HG03571 (cell line): Measurements from ENCODE around the gene ELAC1.
A peak's percentile ranks its signal among the peaks of the same experiment; 100 is the strongest.

Experiments
- ATAC-seq: cut with Tn5 transposase; IDR thresholded peaks from one replicate; pipeline ENCODE4 v1.9.1; 2021; ENCODE audit not compliant: unreplicated experiment

Gene ELAC1

DNA sequence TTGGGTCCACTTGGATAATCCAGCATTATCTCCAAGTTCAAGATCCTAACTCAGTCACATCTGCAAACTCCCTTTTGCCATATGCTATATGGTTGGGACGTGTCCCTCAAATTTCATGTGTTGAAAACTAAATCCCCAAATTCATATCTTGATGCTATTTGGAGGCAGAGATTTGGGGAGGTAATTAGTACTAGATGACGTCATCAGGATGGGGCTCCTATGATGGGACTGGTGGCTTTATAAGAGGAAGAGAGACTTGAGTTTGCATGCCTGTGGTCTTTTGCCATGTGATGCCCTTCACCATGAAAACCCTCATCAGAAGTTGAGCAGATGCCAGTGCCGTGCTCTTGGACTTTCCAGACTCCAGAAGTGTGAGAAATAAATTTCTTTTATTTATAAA lies 45.4 kb downstream of the ELAC1 start:
- no peak for ATAC-seq

GRCh38 chr18:51017140-51017879 lies 49.5 kb downstream of the ELAC1 start:
- no peak for ATAC-seq

DNA sequence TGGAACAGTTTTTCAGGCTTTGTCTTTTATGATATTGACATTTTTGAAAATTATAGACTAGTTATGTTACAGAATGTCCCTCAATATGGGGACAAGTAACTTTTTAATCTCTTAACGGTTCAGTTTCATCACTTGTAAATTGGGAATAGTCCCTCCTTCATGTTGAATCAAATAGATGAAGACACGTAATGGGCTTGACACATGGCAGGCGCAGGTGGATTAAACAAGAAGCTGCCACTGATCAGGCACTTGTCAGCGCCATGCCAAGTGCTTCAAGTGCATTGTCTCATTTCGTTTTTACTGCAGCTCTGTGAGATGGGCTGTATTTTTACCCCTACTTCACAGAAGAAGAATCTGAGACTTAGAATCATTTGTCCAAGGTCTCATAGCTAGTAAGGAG lies 52.7 kb downstream of the ELAC1 start:
- no peak for ATAC-seq

DNA sequence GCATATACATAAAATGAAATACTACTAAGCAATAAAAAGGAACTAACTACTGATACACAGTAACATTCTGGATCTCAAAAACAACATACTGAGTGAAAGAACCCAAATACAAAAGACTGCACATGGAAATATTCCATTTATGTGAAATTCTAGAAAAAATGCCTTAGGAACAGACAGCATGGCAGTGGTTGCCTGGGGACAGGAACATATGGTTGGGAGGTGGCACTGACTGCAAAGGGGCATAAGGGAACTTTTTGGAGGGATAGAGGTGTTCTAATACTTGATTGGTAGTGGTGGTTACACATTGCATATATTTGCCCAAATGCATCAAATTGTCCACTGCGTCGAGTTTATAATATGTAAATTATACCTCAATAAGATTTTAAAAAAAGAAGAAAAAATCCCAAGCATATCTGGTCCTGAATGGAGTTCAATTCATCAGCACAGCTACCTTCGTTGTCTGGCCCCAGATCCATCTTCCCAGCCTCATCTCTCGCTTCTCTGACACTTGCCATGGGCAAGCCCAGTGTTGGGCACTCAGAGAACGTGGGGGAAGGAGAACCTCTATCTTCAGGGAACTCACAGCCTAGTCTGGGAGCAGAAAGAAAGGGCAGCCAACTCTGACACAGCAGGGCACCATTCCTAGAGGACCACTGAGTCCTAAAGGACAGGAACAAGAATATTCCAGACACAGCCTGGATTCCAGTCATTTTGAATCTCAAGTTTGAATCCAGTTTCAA lies 53.6 kb downstream of the ELAC1 start:
- ATAC-seq: no peak

DNA sequence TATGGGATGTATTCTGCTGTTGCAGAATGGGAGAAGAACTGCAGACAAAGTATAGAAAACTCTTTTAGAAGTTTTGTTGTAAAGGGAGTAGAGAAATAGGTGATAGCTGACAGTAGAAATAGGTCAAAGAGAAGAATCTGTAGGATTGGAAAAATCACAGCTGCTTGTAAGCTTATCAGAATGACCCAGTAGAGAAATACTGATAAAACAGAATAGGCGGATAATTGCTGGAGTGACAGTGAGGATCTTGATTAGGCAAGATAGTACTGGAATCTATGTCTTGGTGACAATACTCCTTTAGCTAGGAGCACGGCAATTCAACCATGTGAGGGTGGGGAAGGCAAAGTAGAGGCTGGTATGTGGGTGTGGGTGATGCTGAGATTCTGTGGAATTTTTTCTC lies 57.7 kb downstream of the ELAC1 start:
- ATAC-seq: no peak

GRCh38 chr18:51028201-51028805 lies 60.5 kb downstream of the ELAC1 start:
- ATAC-seq: no peak

DNA sequence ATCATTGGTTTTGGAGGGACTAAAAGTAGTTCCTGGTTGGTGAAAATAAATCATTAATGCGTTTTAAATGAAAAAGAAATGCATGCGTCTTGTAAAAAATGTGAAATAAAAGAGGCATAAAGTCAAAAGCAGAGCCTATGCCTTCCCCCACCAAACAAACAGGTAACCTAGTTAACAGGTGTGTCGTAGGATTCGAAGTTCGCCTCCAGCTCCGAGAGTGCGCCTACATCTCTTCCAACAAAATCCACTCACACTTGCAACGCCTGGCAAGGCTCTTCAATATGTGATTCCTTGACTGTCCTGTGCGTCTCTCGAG lies 61.5 kb downstream of the ELAC1 start:
- no peak for ATAC-seq

DNA sequence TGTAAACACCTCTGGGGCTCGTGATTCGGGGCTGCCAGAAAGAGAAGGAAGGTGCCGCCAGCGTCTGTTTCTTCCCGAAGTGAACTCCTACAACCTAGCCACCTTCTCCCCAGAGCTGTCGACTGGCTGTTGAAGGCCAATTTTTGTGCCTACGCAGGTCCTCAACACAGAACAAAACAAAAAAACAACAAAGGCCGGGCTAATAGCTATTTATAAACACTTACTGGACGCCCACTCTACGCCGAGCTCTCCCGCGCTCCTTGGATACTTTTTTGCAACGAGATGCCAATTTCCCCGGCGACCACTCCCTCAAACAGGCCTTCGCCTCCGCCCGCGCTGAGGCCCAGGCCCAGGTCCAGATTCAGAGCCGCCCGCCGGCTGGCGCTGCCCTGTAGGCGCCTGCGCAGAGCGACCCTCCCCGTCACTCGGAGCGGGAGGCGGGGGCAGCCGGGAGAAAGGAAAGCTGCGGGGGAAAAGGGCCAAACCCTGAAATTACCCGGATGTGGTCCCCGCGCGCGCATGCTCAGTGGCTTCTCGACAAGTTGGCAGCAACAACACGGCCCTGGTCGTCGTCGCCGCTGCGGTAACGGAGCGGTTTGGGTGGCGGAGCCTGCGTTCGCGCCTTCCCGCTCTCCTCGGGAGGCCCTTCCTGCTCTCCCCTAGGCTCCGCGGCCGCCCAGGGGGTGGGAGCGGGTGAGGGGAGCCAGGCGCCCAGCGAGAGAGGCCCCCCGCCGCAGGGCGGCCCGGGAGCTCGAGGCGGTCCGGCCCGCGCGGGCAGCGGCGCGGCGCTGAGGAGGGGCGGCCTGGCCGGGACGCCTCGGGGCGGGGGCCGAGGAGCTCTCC lies 62.1 kb downstream of the ELAC1 start, which contains the start of gene SMAD4:
Gene SMAD4, plus strand, starts transcription at position 520 of the 843 bp plus-strand sequence. CDS start 16,834 bp downstream, outside the sequence.
- ATAC-seq: peak; percentile 61

DNA sequence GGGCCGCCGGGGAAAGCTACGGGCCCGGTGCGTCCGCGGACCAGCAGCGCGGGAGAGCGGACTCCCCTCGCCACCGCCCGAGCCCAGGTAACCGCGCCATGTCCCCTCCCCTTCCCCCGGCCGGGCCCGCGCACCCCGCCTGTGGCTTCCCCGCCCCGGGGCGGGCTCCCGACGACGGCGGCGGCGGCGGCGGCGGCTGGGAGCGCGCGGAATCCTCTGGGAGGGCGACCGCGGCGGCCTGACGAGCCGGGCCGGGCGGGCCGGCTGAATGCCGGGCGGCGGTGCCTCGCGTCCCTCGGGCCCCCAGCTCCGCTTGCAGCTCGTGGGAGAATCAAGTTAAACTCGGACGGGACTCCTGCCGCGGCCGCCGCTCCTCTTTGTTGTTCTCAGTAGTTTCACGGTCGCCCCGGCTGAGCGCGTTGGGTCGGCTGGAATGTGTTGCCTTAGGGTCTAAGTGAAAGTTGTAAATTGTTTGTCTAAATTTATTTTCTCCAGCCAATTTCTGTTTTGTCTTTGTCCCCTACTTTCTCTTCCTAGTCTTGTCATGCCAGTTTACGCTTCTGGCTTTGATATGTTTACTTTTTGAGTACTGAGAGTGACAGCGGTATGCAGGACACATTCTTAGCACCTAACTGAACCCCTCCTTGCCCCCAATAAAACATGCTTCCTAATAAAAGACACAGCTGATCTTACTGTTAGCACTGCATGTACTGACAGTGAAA lies 62.9 kb downstream of the ELAC1 start:
- peak; percentile 56 for ATAC-seq

GRCh38 chr18:51032193-51032592 lies 64.4 kb downstream of the ELAC1 start:
- no peak for ATAC-seq

DNA sequence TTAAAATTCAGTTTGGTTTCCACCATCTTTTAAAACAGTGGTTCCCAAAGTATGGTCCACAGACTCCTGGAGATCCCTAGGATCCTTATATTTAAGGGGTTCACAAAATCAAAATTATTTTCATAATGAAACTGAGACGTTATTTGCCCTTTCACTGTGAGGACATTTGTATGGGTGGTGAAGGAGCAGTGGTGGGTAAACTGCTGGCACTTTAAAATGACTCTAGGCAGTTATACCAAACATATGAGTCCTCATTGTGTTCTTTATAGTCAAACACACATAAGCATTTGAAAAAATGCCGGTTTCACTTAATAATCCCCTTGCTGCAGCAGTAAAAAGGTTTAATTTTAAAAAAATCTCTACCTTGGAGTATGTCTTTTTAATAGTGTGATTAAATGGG lies 69.4 kb downstream of the ELAC1 start:
- no peak for ATAC-seq
